ENCODE measurements around the gene ZNF185. TPM values are rescaled to one million over a fixed set of nuclear protein-coding genes. Genes with fewer than 3 reads are reported as not detected.

Gene ZNF185
- total RNA-seq, 3 donors from 2014 or later = 5.9 to 19.5 (median 7.5) TPM

DNA sequence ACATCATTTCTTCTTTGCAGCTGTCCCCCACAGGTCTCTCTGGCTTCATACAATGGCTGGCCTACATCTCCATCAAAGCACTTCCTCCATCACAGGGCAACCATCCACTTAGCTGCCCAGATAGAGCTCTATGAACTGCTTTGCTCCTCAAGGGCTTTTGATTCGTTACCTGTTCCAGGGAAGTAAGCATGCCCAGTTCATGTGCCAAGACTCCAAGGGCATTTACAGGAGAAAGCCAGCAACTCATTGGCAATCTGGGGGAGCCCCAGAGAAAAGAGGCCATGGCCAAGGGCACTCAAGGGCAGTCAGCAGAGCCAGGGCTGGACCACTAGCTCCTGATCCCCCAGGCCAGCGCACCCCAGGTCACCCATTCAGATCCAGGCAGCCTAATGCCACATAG is 24.5 kb upstream of the ZNF185 start:
- TF ChIP-seq, protein P1, sequence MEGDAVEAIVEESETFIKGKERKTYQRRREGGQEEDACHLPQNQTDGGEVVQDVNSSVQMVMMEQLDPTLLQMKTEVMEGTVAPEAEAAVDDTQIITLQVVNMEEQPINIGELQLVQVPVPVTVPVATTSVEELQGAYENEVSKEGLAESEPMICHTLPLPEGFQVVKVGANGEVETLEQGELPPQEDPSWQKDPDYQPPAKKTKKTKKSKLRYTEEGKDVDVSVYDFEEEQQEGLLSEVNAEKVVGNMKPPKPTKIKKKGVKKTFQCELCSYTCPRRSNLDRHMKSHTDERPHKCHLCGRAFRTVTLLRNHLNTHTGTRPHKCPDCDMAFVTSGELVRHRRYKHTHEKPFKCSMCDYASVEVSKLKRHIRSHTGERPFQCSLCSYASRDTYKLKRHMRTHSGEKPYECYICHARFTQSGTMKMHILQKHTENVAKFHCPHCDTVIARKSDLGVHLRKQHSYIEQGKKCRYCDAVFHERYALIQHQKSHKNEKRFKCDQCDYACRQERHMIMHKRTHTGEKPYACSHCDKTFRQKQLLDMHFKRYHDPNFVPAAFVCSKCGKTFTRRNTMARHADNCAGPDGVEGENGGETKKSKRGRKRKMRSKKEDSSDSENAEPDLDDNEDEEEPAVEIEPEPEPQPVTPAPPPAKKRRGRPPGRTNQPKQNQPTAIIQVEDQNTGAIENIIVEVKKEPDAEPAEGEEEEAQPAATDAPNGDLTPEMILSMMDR (IDR thresholded peaks at IDR 0.05) = no peak
- TF ChIP-seq POLR2AphosphoS5 (IDR thresholded peaks at IDR 0.05) (no peak), POLR2A (IDR thresholded peaks at IDR 0.05) (no peak)
- Histone ChIP-seq H3K36me3 (no peaks in the 10 kb centered on the region), H3K27ac (no peak overlapping the region), H3K4me3 (no peak overlapping the region), H3K4me1 (no peaks in the 10 kb centered on the region), H3K27me3 (peaks cover 0 to 58% of the 10 kb centered on the region in 2 donors), H3K9me3 (no peaks in the 10 kb centered on the region)
- no peak for DNase-seq (ENCODE audit: low spot score in 2 of 2)
- intact Hi-C loops (cut with DNase I; ENCODE audit: low total_unique reads) = no loop called here

DNA sequence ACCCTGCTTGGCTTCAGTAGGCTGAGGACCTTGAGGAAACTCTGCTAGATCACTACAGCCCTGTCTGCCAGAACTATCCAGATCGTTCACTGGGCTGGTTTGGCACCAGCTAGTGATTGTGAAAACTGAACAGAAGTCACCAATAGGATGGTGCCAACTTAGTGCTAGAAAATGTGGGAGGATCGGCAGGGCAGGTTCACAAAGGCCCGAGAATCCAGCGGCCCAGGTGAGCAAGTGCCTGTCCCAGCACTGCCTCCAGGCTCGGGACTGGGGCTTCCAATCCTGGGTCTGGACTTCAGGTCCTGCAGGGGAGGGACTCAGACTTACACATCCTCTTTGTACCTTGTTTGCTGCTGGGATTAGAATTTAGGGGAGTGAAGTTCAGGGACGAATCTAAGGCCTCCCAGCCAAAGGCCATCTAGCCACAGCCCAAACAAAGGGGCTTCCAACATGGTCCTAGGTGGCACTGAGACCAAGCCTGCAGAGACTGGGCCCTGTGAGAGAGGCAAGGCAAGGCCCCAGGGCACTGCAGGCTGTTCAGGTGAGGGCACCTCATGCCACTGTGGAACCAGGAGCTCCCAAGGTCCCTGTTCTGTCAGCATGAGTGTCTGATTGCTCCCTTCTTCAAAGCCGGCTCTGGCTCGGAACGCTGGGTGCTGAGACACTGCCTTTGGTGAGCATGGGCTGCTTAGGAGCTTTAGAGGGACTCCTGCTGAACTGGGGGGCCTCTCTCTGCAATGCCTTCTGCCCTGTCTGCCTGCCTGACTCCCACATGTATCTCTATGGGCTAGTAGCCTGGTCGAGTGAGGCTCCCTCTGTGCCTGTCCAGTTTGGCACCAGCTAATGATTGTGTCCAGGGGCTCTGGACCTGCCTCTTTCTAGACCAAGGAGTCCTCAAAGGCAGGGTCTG is 20.7 kb upstream of the ZNF185 start:
- Histone ChIP-seq H3K4me3 (no peak overlapping the region), H3K36me3 (no peaks in the 10 kb centered on the region), H3K9me3 (no peaks in the 10 kb centered on the region), H3K27ac (no peak overlapping the region), H3K27me3 (peaks cover 0 to 38% of the 10 kb centered on the region in 2 donors), H3K4me1 (no peaks in the 10 kb centered on the region)
- no peak for DNase-seq (ENCODE audit: low spot score in 2 of 2)
- TF ChIP-seq, protein P1 (IDR thresholded peaks at IDR 0.05) = no peak
- no peak for TF ChIP-seq POLR2AphosphoS5 (IDR thresholded peaks at IDR 0.05)
- TF ChIP-seq POLR2A (IDR thresholded peaks at IDR 0.05) = no peak
- intact Hi-C loops (cut with DNase I; ENCODE audit: low total_unique reads) = no loop called here

DNA sequence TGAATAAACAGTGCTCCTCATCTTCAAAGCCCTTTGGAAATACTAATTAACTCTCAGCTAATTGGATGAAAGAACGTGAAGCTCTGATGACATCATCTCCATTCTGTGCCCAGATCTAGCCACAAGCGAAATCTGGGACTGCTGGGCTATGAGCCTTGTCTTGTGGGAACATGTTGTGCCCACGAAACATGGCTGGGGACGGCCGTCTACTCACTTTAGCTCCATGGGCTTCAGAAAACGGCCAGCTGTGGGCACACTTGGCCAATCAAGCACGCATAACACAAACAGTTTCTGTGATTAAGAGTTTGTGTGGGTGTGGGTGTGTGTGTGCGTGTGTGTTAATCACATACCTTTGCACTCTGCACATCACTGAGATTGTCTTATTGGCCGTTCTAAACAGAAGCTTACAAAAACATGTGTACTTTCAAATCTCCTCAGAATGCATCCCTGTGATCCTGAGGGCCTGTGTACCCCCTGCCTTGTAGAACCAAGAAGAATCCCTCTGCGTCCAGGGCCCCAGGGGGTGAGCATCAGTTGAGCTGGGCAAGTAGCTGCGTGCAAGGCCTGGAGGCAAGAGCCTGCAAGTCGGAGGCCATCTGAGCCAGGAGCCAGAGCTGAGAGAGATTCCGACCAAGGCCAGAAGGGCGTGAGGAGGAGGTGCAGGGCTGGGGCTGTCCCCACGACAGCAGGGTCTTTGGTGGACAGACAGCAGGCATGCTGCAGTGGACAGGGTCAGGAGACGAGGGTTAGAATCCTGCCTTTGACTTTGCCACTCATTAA is 18.7 kb upstream of the ZNF185 start:
- Histone ChIP-seq H3K27ac (peak overlapping the region; percentile 58 to 61), H3K36me3 (no peaks in the 10 kb centered on the region), H3K4me3 (no peak overlapping the region), H3K27me3 (peaks cover 0 to 47% of the 10 kb centered on the region in 2 donors), H3K9me3 (no peaks in the 10 kb centered on the region), H3K4me1 (no peaks in the 10 kb centered on the region)
- intact Hi-C loops (cut with DNase I; ENCODE audit: low total_unique reads) = no loop called here
- peak in 1 of 2 donors; percentile 65 for DNase-seq (ENCODE audit: low spot score in 2 of 2)
- TF ChIP-seq POLR2A (IDR thresholded peaks at IDR 0.05) = no peak
- no peak for TF ChIP-seq POLR2AphosphoS5 (IDR thresholded peaks at IDR 0.05)
- TF ChIP-seq, protein P1 (IDR thresholded peaks at IDR 0.05) = no peak

DNA sequence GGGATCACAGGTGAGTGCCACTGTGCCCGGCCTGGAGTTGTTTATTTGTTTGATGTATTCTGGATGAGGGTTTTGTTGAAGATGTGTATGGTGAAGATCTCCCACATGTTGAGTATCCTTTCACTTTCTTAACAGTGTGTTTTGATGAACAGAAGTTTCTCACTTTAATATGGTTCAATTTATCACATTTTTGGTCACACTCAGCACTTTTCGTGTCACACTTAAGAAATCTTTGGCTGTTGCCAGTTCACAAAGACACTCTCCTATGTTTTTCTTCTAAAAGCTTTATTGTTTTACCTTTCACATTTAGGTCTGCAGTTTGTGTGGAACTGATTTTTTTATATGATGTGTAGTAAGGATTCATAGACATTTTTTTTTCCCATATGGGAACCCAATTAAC is 16.6 kb upstream of the ZNF185 start:
- intact Hi-C loops (cut with DNase I; ENCODE audit: low total_unique reads) = no loop called here
- no peak for DNase-seq (ENCODE audit: low spot score in 2 of 2)
- Histone ChIP-seq H3K27ac (no peak overlapping the region), H3K4me1 (no peaks in the 10 kb centered on the region), H3K4me3 (no peak overlapping the region), H3K9me3 (no peaks in the 10 kb centered on the region), H3K36me3 (no peaks in the 10 kb centered on the region), H3K27me3 (peaks cover 0 to 51% of the 10 kb centered on the region in 2 donors)
- TF ChIP-seq, protein P1 (IDR thresholded peaks at IDR 0.05) = no peak
- TF ChIP-seq POLR2A (IDR thresholded peaks at IDR 0.05) = no peak
- TF ChIP-seq POLR2AphosphoS5 (IDR thresholded peaks at IDR 0.05) = no peak

DNA sequence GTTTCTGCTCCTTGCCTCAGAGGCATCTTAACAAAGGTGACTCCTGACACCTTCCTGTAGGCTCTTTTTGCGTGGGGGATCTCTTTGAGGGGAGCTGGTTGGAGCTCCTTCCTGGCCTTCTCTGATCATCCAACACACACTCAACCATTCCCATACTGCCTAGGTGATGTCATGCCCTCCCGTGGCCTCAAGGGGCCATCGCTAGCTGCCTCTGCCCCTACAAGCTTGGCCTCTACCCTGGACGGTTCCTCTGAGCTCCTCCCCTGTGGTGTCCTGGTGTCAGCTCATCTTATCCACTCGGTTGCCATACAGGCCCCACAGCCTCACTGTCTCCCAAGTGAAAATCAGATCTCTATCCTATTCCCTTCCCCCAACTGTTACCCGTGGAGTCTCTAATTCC is 13.7 kb upstream of the ZNF185 start:
- Histone ChIP-seq H3K36me3 (no peaks in the 10 kb centered on the region), H3K9me3 (no peaks in the 10 kb centered on the region), H3K4me1 (no peaks in the 10 kb centered on the region), H3K27me3 (peaks cover 0 to 53% of the 10 kb centered on the region in 2 donors), H3K4me3 (no peak overlapping the region), H3K27ac (no peak overlapping the region)
- TF ChIP-seq POLR2AphosphoS5 (IDR thresholded peaks at IDR 0.05) = no peak
- TF ChIP-seq POLR2A (IDR thresholded peaks at IDR 0.05) = no peak
- TF ChIP-seq, protein P1 (IDR thresholded peaks at IDR 0.05) = no peak
- DNase-seq (ENCODE audit: low spot score in 2 of 2) = no peak
- intact Hi-C loops (cut with DNase I; ENCODE audit: low total_unique reads) = no loop called here
